Colonic mucosa (tissue), 4 donors: ENCODE results near the gene MRTFA. TPM values are rescaled to one million over a fixed set of nuclear protein-coding genes. Genes with fewer than 3 reads are reported as not detected.

Experiments
- DNase-seq: peaks from one replicate; pipeline ENCODE4 v3.0.0-alpha.2; 2020
- H3K27ac ChIP-seq: fragments of 200-600 bp; one replicate; pipeline ENCODE4 v1.8.0; 2021
- H3K27me3 ChIP-seq: fragments of 200-600 bp; one replicate; pipeline ENCODE4 v1.8.0; 2021
- H3K36me3 ChIP-seq: fragments of 200-600 bp; one replicate; pipeline ENCODE4 v1.8.0; 2021
- H3K4me1 ChIP-seq: fragments of 200-600 bp; one replicate; pipeline ENCODE4 v1.8.0; 2021; ENCODE audit warnings: mild to moderate bottlenecking
- H3K4me3 ChIP-seq: fragments of 200-600 bp; one replicate; pipeline ENCODE4 v1.8.0; 2021
- H3K9ac ChIP-seq, 2 donors: one replicate each; pipeline ENCODE4 v1.7.0; 2013; ENCODE audit warnings: control low read depth in 2 of 2, low read depth in 2 of 2, low read length in 2 of 2
- H3K9me3 ChIP-seq: fragments of 200-600 bp; one replicate; pipeline ENCODE4 v1.8.0; 2021
- intact Hi-C: fragments of 100-400 bp; cut with DNase I; formaldehyde crosslinking; loops from one replicate; pipeline ENCODE4 v1.14.1; 2022
- total RNA-seq, 2 donors: library from RNA; stranded (reverse); fragmentation: NEBNext Ultra II Directional in 1 of 2; extraction: Animal tissue kit (Norgen Biotek cat#: 25700) in 1 of 2; gene quantifications; one replicate each; pipeline ENCODE4 v1.2.1, GENCODE V29; 2021
- TF ChIP-seq, protein P1 (sequence below): fragments of 200-600 bp; IDR thresholded peaks from one replicate; pipeline ENCODE4 v1.8.0; 2022; ENCODE audit warnings: antibody characterized with exemption, mild to moderate bottlenecking
- donor health status: healthy.
- donor health status: DM: no; HTN: no; CAD: no.
- donor health status: DM: no; HTN: no; CAD: no.

MRTFA gene
- total RNA-seq, 2 donors from 2014 or later = 31.9 to 35.6 TPM

DNA sequence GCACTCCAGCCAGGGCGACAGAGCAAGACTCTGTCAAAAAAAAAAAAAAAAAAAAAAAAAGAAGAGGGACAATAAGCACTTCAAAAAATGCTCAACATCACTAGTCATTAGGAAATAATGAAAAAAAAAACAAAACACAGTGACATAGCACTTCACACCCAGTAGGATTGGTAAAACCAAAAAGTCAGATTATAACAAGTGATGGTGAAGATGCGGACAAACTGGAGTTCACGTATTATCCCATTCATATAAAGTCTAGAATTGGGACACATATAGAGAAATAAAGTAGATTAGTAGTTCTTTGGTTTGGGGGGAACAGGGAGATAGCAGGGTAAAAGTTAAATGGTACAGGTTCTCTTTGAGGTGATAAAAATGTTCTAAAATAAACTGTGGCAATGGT lies 64.6 kb downstream of the MRTFA start:
- H3K27ac ChIP-seq = no peak overlapping the region
- H3K9ac ChIP-seq = no peak overlapping the region
- DNase-seq = no peak
- no peaks in the 10 kb centered on the region for H3K36me3 ChIP-seq
- no peaks in the 10 kb centered on the region for H3K4me1 ChIP-seq
- H3K9me3 ChIP-seq = no peaks in the 10 kb centered on the region
- TF ChIP-seq, protein P1, sequence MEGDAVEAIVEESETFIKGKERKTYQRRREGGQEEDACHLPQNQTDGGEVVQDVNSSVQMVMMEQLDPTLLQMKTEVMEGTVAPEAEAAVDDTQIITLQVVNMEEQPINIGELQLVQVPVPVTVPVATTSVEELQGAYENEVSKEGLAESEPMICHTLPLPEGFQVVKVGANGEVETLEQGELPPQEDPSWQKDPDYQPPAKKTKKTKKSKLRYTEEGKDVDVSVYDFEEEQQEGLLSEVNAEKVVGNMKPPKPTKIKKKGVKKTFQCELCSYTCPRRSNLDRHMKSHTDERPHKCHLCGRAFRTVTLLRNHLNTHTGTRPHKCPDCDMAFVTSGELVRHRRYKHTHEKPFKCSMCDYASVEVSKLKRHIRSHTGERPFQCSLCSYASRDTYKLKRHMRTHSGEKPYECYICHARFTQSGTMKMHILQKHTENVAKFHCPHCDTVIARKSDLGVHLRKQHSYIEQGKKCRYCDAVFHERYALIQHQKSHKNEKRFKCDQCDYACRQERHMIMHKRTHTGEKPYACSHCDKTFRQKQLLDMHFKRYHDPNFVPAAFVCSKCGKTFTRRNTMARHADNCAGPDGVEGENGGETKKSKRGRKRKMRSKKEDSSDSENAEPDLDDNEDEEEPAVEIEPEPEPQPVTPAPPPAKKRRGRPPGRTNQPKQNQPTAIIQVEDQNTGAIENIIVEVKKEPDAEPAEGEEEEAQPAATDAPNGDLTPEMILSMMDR = no peak
- H3K4me3 ChIP-seq = no peak overlapping the region
- no peaks in the 10 kb centered on the region for H3K27me3 ChIP-seq
- intact Hi-C loops = no loop called here

GRCh38 chr22:40567626-40568328 lies 68.7 kb downstream of the MRTFA start:
- Histone ChIP-seq H3K4me1 (no peaks in the 10 kb centered on the region), H3K36me3 (no peaks in the 10 kb centered on the region), H3K27me3 (no peaks in the 10 kb centered on the region), H3K27ac (no peak overlapping the region), H3K9ac (no peak overlapping the region), H3K9me3 (no peaks in the 10 kb centered on the region), H3K4me3 (no peak overlapping the region)
- no peak for DNase-seq
- intact Hi-C loops = no loop called here
- TF ChIP-seq, protein P1 = no peak

DNA sequence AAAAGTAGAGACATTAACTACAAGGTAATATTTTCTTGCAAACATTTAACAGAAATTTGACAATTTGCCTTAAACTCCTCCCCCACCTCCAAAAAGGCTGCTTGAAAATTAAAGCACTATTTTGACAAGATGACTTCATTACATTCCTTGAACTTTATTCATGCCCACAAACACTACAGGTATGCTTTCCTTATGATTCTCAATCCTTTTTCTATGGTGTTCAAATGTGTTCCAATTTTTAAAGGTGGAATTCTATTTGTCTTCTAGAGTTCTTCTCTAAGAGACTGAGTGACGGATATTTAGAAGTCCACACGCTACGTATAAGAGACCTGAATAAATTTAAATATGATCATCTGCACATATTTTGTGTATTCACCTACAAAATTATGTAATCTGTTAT lies 69.4 kb downstream of the MRTFA start:
- no peaks in the 10 kb centered on the region for H3K36me3 ChIP-seq
- TF ChIP-seq, protein P1 = no peak
- no peak overlapping the region for H3K9ac ChIP-seq
- H3K9me3 ChIP-seq = no peaks in the 10 kb centered on the region
- no peak overlapping the region for H3K27ac ChIP-seq
- no peaks in the 10 kb centered on the region for H3K4me1 ChIP-seq
- intact Hi-C loops = no loop called here
- H3K27me3 ChIP-seq = no peaks in the 10 kb centered on the region
- no peak for DNase-seq
- no peak overlapping the region for H3K4me3 ChIP-seq

- Histone ChIP-seq H3K4me1 (no peaks in the 10 kb centered on the region), H3K27ac (no peak overlapping the region), H3K4me3 (no peak overlapping the region), H3K36me3 (no peaks in the 10 kb centered on the region), H3K9ac (no peak overlapping the region), H3K9me3 (no peaks in the 10 kb centered on the region), H3K27me3 (no peaks in the 10 kb centered on the region)
- DNase-seq = no peak
- intact Hi-C loops = no loop called here
- TF ChIP-seq, protein P1 = no peak
Observed at GRCh38 chr22:40560994-40561515, 75.5 kb downstream of the MRTFA start.

- no peak overlapping the region for H3K9ac ChIP-seq
- H3K27ac ChIP-seq = no peak overlapping the region
- no peak overlapping the region for H3K4me3 ChIP-seq
- TF ChIP-seq, protein P1 = no peak
- H3K36me3 ChIP-seq = no peaks in the 10 kb centered on the region
- intact Hi-C loops = no loop called here
- H3K9me3 ChIP-seq = no peaks in the 10 kb centered on the region
- DNase-seq = no peak
- no peaks in the 10 kb centered on the region for H3K27me3 ChIP-seq
- no peaks in the 10 kb centered on the region for H3K4me1 ChIP-seq
Observed at GRCh38 chr22:40560551-40560950, 76.0 kb downstream of the MRTFA start.
